GM18505 (cell line): ENCODE results near the gene AHRR.
"Not testable (repeated sequence)": the region's sequence is repeated elsewhere in the genome, so short reads cannot be mapped to it uniquely, and the experiment has no call there.

Experiments
- ATAC-seq: cut with Tn5 transposase; IDR thresholded peaks from one replicate; pipeline ENCODE4 v1.9.1; 2021; ENCODE audit not compliant: unreplicated experiment
- POLR2A ChIP-seq: IDR thresholded peaks from 4 replicates; pipeline ENCODE4 v1.6.1; 2011; ENCODE audit warnings: borderline replicate concordance; ENCODE audit not compliant: insufficient read depth, insufficient read length; ENCODE audit errors: extremely low read depth

AHRR gene

DNA sequence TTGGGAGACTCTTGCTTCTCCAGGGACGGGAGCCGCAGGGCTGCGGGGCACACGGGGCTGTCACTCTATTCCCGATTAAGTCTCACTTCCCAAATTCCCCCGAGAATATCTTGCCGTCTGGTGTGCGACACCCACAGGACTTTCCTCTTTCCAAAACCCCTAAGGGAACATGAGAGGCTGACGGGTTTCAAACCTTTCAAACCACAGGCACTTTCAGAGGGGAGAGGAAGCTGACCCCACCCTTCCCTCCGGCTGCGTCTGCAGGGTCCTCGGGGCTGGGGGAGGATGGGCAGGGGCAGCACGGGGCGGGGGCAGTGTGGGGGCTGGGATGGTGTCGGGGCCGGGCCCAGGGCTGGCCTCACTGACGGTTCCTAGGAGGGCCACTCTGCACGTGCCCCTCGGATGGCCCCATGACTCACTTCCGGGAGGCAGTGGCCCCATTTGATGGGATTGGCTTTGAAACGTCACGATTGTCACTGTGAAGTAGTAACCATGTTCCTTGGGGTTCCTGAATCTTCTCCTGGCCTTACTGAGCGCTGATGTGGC lies 164.5 kb downstream of the AHRR start:
- no peak for ATAC-seq
- TF ChIP-seq POLR2A: no peak

DNA sequence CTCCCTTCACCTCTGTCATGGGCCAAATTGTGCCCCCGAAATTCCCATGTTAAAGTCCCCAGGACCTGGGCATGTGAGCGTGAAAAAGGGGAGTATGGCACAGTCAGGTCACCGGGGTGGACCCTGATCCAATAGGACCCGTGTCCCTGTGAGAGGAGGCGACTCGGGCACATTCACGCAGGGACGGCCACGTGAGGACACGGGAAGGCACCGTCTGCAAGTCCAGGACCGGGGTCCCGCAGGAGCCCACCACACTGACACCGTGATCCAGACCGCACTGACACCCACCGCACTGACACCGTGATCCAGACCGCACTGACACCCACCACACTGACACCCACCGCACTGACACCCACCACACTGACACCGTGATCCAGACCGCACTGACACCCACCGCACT lies 165.1 kb downstream of the AHRR start:
- ATAC-seq: not testable (repeated sequence)
